Measurements from ENCODE around the gene NXN.
"Not testable (repeated sequence)": the region's sequence is repeated elsewhere in the genome, so short reads cannot be mapped to it uniquely, and the experiment has no call there.

NXN gene

GRCh38 chr17:1005361-1005946 is 25.9 kb upstream of the NXN start:
- DNase-seq, result no peak

- DNase-seq, result no peak
These were observed 25.3 kb upstream of the NXN start for GRCh38 chr17:1004769-1005295.

- no peak for DNase-seq
These were observed 24.6 kb upstream of the NXN start for GRCh38 chr17:1003972-1004768.

- no peak for DNase-seq
These were observed 24.0 kb upstream of the NXN start for GRCh38 chr17:1003633-1003971.

- DNase-seq, result no peak
These were observed 23.4 kb upstream of the NXN start for GRCh38 chr17:1002771-1003555.

GRCh38 chr17:1002412-1002753 is 22.8 kb upstream of the NXN start:
- no peak for DNase-seq

- no peak for DNase-seq
These were observed 22.2 kb upstream of the NXN start for GRCh38 chr17:1001640-1002411.

GRCh38 chr17:1000597-1001461 is 21.3 kb upstream of the NXN start:
- DNase-seq, result no peak

- no peak for DNase-seq
These were observed 18.5 kb upstream of the NXN start for GRCh38 chr17:998111-998510.

- DNase-seq, result peak; percentile 94
These were observed 17.2 kb upstream of the NXN start, which contains the start of gene TIMM22 for GRCh38 chr17:996554-997344. Gene TIMM22, plus strand, starts transcription at chr17:997129. Its CDS starts 14 bp downstream, at chr17:997143.

- DNase-seq, result not testable (repeated sequence)
These were observed 15.7 kb upstream of the NXN start for GRCh38 chr17:995324-995723.

- DNase-seq, result no peak
These were observed 13.4 kb upstream of the NXN start for GRCh38 chr17:992933-993332.

- DNase-seq, result no peak
These were observed 9.0 kb upstream of the NXN start for GRCh38 chr17:988561-988960.

- DNase-seq, result no peak
These were observed 8.4 kb upstream of the NXN start for GRCh38 chr17:987931-988330.

GRCh38 chr17:986322-986929 is 6.8 kb upstream of the NXN start:
- DNase-seq, result no peak

- DNase-seq, result no peak
These were observed 4.3 kb upstream of the NXN start for GRCh38 chr17:983921-984320.

GRCh38 chr17:981292-981658 is 1.7 kb upstream of the NXN start:
- no peak for DNase-seq

GRCh38 chr17:980406-981291 is 1.1 kb upstream of the NXN start:
- DNase-seq, result peak; percentile 87

GRCh38 chr17:979212-979538 is 401 bp downstream of the NXN start:
- no peak for DNase-seq
